GM19438 (cell line): ENCODE results near the gene KCNN2.

Experiments
- ATAC-seq: cut with Tn5 transposase; IDR thresholded peaks from one replicate; pipeline ENCODE4 v1.9.1; 2021; ENCODE audit warnings: low read depth; ENCODE audit not compliant: unreplicated experiment

The KCNN2 gene

DNA sequence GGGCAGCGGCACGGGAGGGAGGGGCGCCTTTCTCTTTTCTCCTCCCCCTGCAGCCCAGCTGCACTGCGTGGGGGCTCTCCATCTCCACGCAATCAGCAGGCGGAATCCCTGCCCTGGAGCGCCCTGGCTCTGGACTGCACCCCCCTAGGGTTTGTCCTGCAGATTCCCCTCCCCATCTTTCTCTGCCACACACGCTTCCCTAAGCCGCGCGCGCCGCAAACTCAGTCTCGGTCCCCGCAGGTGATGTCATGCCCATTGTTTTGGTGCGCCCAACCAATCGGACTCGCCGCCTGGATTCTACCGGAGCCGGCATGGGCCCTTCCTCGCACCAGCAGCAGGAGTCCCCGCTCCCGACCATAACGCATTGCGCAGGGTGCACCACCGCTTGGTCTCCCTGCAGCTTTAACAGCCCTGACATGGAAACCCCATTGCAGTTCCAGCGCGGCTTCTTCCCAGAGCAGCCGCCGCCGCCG, at the start of gene KCNN2:
KCNN2 (plus strand) TSS at position 347 of the 473 bp plus-strand sequence; CDS start at position 417, 70 bp downstream.
- ATAC-seq = peak; percentile 76

DNA sequence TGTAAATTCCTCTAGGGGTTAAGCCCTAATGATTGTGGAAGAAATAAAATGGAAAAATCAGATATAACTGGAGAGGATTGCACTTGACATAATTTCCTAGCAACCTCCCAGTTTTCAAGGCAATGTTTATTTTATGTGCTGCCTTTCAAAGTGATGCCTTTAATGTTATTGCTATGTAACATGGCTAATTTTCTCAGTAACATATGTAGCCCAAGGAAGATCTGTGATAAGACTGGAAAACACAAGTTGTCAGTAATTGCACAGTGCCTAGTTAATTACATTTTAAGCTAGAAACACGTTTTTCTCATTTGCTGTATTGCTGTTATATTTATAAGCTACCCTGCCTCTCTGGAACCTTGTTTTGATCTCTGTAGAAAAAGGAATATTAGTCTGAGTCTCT, 49.2 kb upstream of the KCNN2 start:
- no peak for ATAC-seq

DNA sequence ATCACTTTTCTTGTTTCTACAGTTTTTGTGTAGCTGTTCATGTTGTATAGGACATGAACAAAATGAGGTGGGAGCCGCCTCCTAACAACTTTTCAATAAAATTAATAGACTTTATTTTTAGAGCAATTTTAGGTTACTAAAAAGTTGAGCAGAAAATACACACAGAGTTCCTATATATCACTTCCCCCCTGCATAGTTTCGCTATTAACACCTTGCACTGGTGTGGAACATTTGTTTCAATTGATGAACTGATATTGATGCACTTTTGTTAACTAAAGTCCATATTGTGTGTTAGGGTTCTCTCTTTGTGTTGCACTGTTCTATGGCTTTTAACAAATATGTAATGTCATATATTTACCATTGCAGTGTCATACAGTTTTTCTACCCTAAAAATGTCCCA, 47.8 kb upstream of the KCNN2 start:
- no peak for ATAC-seq

DNA sequence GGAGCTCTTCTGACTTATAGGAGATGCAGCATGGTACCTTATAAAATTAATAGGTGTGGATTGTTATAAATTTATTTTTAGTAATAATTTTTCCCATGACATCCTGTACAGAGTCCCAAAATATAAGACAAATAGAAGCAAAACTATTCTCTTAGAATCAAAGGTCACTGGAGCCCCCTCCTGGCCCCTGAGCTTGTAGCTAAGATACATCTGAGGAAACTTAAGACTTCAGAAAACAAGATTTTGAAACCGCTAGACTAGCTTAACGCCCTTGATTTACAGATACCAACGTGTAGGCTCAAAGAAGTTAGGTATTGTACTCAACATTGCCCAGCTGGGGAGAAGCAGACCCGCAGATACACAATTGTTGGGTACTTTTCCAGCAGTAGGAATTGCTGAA, 45.7 kb upstream of the KCNN2 start:
- no peak for ATAC-seq

DNA sequence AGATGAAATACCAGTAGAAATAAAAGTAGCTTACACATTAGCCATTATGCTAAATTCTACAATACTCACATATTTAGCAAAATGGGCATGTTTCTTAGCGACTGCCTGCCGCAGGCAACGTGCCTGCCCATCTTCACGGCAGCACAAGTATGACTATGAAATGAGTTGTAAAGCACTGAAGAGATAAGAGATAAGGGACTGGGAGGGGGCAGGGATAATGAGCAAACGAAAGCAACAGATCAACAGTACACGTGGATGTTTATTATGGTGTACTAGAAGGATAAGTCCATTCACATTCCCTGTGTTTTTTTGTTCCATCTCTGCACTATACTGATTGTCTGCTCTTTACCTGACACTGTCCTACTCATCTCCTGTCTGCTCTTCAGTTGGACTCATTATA, 44.1 kb upstream of the KCNN2 start:
- no peak for ATAC-seq

DNA sequence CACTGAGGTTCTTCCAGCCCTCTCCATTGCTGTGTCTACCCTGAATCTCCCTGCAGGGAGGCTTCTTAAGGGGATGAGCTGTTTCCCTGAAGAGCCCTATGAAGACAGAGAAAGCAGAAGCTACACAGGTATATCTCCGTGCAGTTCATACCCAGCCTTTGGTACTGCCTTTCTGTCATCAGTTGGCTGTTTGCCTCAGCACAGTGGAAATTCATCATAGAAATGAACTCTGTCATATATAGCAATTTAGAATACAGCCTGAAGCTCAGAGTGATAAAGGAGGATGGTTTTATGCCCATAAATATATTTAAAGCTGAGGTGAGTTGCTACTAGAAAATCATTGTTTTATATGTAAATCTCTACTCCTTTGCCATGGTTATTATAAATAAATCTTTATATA, 42.6 kb upstream of the KCNN2 start:
- no peak for ATAC-seq

DNA sequence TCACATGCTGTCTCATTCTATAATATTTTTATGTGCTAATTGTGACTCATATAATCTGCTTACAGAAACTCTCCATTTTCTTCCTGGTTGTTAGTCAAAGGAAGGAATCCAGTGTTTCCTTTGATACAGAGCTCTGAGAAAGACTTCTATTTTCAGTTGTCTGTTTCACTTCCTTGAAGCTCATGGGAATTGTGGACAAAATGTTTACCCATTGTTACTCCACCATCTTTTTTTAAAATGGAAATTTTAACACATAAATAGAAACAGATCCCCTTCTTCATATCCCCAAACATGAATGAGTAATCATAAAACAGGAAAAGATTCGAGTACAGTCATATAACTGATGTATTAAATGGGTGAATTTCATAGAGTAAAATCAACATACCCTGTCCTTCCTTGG, 42.0 kb upstream of the KCNN2 start:
- ATAC-seq = no peak

DNA sequence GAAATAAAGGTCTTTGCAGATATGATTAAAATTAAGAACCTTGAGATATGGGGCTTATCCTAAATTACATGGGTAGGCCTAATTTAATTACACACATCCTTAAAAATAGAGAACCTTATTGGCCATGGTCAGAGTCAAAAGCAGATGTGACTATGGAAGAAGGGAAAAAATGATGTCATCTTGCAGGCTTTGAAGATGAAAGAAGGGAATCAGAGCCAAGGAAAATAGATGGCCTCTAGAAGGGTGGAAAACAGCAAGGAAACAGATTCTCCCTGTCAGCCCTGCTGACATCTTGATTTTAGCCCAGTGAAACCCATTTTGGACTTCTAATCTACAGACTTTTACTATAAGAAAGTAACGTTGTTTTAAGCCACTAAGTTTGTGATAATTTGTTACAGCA, 37.6 kb upstream of the KCNN2 start:
- ATAC-seq = no peak

DNA sequence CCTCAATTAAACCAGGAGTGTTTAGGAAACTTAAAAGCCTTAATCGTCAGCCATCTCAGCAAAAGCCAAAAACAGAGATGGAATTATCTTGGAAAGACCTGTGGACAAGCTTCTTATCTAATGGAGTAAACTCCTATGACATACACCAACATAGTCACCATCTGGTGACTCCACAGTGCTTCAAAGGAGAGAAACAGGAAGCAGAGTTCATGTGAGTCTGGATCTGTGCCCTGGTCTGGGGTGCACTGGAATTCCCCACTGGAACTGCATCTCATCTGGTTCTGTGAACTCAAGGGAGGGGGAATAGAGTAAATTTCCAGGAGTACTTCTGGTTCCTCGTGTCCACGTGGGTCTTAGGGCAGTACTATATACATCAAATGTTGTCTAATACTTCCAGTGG, 36.3 kb upstream of the KCNN2 start:
- ATAC-seq = no peak

DNA sequence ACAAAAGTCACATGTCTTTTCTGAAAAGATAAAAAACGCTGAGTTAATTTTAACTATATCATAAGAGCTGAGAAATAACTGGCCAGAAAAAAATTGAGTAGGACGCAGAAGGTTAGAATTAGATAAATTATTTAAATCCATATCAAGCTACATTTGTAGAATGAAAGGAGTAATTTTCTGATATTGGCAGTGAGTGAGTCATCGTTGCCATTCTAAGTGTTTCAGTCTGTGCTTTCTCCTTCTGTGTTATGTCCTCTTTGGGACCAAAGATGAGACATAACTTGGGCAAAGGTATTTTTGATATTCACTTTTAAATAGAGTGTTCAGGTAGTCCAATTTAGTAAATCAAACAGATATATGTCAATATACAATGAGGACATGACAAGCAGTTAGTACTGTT, 34.4 kb upstream of the KCNN2 start:
- ATAC-seq = no peak

DNA sequence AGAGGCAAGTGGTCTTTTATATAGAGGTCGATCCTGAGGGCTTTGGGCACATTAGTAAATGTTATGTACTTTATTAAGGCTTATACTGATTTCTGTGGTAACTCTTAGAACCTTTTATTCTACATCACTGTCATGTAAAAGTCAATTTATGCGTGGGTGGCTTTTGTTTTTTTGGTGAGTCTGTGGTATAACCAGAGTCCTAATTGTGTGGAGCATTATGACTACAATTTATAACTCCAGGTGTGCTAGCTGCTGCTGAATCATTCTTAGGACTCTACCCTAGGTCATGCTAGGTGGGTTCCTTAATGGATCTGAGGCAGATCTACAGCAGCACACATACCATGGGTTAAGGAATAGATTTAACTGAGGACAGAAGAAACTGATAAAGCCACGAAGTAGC, 33.9 kb upstream of the KCNN2 start:
- no peak for ATAC-seq

DNA sequence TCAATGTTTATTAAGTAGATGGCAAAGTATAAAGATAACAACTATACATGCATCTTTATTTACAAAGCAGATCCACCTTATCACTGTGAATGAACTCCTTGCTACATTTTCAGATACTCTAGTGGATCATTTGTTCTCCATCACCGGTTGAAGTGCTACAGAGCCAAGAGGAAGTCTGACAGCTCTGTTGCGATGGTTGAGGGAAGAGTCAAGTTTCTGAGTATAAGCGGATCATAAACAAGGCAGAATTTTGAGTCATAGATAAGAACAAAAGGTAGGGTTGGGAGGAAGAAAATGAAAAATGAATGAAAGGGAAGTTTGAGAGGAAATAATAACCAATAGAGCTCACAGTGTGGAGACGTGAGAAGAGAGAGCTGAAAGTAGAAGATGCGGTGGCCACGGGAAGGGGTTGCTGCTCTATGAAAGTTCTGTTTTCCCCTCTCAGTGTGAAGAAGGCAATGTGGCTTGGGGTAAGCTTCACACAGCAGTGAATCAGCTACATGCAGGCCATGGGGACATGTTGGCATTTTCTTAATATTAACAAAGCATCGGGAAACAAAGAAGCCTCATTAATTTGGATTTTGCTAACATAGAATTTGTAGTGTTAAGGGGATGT, 30.8 kb upstream of the KCNN2 start:
- no peak for ATAC-seq

DNA sequence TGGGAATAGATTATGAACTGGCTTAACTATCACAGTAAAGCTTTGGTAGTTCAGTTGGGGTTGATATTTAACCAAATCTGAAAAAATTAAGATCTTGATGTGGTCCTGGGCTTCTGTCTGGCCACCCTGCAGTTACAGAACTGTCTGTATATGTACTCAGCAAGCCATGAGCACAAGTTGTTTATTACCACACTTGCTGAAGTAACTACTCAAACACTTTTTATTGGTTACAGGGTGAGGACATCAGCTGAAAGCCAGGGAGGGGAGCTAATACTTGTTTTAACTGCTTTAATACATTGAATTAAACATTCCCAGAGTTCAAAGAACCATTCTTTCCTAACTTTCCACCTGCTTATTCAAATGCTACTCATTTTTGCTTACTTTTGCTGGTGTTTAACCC, 29.4 kb upstream of the KCNN2 start:
- ATAC-seq = no peak

DNA sequence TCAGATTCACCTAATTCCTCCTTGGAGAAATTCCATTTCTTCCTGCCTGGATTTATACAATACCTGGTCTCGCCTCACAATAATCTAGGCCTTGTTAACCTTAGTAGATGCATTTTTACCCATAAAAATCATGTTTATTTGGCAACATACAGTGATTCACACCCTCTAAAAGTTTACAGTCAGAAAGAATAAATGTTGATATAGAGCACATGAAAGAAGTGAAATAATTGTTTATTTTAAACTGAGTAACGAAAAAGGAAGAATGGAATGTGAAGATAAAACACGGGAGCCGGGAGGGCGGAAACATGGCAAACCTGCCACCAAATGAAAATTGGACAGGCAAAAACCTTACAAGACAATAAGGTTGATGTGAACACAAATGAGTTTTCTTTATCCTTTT, 28.9 kb upstream of the KCNN2 start:
- no peak for ATAC-seq

DNA sequence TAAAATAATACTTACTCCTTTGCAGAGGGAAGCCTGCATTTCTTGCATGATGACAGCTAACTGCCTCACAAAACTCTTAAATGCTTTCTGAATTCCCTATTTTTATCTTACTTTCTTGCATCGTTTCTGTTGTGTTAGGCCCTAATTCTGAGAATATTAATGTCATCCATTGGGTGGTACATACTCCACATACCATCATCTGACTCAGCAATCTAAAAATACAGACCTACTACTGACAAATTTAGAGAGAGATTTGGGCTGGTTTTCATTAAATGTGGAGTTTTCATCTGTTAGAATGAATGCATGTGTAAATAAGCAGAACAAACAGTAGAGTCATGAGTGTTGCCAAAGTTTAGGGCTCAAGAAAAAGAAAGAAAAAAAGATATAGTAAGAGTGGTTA, 26.5 kb upstream of the KCNN2 start:
- no peak for ATAC-seq

DNA sequence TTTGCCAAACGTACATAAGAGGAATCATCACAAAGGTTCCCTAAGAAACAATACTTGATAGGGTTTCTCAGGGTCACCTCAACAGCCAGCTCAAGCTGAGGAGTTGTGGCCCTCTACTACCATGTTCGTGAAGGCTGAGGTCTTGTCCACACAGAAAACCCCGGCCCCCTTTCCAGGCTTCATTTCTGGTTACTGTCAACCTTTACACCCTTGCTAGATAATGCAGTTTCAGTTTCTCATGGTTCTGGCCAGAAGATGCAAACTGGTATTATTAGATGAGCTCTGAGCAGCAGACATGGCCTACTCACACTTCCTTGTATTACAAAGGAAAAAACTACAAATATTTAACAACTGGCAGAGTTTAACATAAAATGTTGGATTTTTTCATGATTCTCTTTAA, 22.8 kb upstream of the KCNN2 start:
- no peak for ATAC-seq

DNA sequence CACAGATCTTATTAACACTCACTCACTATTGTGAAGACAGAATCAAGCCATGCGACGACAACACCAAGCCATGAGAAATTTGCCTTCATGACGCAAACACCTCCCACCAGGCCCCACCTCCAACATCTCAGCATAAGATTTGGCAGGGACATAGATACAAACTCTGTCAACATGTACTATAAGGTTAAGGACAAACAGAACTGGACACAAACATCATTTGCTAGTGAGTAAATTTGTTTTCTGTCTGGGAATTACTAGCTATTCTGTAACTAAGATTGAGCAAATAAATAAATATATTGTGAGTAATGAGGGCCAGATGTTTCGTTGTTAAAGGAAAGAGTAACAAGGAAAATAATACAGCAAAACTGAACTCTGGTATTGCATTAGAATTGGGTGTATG, 15.7 kb upstream of the KCNN2 start:
- no peak for ATAC-seq

DNA sequence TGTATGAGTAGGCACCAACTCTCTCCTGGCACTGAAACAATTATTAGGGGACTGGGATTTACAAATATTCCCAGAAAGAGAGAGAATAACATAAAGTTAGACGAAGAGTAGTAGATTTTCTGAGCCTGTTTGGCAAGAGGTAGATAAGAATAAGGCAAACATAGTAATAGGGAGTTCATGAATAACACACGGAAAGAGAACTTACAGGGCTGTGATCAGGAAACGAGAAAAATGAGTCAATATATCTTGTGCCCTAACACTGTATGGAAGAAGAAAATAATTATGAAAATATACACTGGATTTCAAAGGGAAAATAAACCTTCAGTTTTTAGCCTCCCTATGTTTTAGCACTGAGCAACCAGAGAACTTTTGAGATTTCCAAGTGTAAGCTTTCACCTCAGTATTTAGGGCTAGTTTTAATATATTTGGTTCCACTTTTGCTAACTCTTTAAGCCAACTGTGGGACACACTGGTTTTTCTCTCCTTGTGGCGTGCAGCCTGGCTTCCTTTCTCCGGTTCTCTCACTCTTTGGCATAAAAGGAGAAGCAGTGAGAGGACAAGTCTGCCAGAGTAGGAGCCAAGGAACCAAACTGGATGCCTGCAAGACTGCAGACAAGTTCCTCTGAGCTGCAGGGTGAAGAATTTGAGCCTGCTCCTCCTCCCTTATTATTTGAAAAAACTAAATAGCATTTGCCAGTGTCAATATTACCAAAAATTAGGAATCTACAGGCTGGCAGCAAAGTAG, 6.6 kb upstream of the KCNN2 start:
- ATAC-seq = no peak

DNA sequence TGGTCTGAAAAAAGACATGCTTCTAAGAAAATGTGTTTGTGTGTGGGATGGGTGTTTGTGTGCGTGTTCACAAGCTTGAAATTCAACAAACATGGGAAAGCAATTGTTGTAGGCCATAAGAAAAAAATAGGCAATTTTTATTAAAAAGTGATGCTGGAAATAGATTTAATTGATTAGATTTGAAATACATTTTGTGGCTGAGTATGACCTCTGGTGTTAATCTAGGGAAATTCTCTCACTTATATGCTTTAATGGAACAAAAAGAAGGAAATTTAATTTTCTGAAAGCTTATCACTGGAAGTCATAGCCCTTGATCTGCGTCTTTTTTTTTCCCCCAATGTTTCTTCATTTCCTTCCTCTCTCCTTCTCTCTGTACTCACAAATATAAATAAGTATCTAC, 3.5 kb upstream of the KCNN2 start:
- no peak for ATAC-seq

DNA sequence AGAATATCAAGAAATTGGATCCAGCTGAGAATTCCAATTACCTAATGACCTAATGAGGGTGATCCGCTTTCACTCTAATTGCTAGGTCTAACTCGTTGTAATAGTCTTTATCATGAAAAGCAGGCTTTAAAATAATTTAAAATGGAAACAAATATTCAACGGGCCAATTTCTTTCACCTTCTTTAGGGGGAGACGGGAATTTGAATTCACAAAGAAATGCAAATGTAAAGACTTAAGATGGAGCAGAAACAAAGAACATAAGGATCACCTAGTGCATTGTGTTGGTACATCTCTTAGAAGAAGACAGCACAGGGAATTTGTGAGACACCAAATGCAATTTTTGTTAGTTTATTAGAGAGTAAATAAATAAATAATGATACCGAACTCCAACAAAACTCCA, 1.5 kb upstream of the KCNN2 start:
- ATAC-seq = no peak

DNA sequence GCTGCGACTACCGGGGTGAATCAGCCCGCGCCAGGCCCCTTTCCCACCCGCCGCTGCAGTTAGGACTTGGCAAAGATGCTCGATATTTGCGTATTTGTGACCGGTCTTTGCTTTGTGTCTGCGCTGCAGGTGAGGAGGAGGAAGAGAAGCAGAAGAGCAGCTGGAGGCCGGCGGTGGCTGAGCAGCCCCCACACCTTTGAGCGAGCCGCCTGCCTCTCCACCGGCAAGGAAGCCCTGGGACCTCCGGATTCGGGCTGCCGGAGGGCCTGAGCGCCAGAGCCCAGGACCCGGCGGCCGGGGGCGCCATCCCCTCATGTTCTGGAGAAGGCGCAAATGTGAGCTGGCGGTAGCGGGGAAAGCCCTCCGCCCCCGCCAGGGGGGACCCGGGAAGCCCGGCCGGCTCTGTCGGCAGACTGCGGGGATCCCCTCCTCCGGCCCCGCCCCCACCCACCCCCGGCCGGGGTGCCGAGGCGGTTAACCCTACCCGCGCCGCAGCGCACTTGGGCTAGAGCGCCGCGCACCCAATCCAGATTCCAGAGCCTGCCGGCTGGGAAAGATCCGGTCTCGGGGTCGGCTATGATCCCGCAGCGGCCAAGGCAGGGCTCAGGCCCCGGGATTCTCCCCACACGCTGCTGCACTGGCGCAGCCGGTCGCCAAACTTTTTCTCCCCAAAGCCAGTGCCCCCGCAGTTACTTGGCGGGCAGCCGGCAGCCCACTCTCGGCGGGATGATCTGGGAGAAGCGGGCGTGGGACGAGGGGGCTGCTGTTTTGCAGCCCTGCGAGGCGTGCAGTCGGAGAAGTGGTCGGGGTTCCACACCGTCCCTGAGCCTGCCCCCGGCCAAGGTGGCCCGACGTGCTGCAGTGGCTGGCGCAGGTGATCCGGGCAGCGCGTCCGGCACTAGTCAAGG, 800 bp upstream of the KCNN2 start:
- ATAC-seq = no peak
